Measurements from ENCODE around the gene PTPRJ.
"Not testable (repeated sequence)": the region's sequence is repeated elsewhere in the genome, so short reads cannot be mapped to it uniquely, and the experiment has no call there.

Gene PTPRJ

GRCh38 chr11:47980088-47980906 is at the start of gene PTPRJ:
Gene PTPRJ, plus strand, starts transcription at chr11:47980559. Its CDS starts 354 bp downstream, at chr11:47980913.
- peak; percentile 79 for DNase-seq (ENCODE audit: low read depth)

DNA sequence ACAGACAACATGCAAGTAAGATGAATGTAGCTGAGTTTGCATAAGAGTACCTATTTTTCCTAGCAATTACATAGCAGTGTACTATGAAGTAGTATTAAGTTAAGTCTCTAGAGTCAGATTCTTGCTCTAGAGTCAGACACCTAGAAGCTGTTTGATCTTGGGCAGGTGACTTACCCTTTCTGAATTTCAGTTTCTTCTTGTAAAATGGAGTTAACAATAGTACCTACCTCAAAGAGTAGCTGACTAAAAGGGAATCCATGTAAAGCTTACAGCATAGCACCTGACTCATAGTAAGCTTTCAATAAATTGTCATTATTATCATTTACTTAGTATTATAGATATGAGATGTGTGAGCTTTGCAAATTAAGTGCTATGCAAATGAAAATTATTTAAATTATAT is 47.8 kb upstream of the PTPRJ start:
- no peak for TF ChIP-seq MYC (IDR thresholded peaks at IDR 0.05; ENCODE audit: low read depth, low read length)
- no peak for DNase-seq (ENCODE audit: low read depth)
- no peak overlapping the region for H3K4me3 ChIP-seq (ENCODE audit: low read depth, low read length)

More at GRCh38 chr11:47980088-47980906, at the start of gene PTPRJ:
- peak; percentile 37 for TF ChIP-seq POLR2A (IDR thresholded peaks at IDR 0.05; ENCODE audit: extremely low read depth, insufficient read length)
- TF ChIP-seq CTCF (IDR thresholded peaks at IDR 0.05; ENCODE audit: low read depth, low read length): no peak
- TF ChIP-seq MYC (IDR thresholded peaks at IDR 0.05; ENCODE audit: low read depth, low read length): 0 out of 2 replicates have a peak, but pooled peaks have one; percentile 18
- TF ChIP-seq MAX (IDR thresholded peaks at IDR 0.05; ENCODE audit: low read depth, low read length): no peak
- H3K4me3 ChIP-seq (ENCODE audit: low read depth, low read length): peak within 1 kb of the TSS; percentile 75

- not testable (repeated sequence) for DNase-seq (ENCODE audit: low read depth); H3K4me3 ChIP-seq (ENCODE audit: low read depth, low read length)
Observed at GRCh38 chr11:47933797-47934196, 46.6 kb upstream of the PTPRJ start.

DNA sequence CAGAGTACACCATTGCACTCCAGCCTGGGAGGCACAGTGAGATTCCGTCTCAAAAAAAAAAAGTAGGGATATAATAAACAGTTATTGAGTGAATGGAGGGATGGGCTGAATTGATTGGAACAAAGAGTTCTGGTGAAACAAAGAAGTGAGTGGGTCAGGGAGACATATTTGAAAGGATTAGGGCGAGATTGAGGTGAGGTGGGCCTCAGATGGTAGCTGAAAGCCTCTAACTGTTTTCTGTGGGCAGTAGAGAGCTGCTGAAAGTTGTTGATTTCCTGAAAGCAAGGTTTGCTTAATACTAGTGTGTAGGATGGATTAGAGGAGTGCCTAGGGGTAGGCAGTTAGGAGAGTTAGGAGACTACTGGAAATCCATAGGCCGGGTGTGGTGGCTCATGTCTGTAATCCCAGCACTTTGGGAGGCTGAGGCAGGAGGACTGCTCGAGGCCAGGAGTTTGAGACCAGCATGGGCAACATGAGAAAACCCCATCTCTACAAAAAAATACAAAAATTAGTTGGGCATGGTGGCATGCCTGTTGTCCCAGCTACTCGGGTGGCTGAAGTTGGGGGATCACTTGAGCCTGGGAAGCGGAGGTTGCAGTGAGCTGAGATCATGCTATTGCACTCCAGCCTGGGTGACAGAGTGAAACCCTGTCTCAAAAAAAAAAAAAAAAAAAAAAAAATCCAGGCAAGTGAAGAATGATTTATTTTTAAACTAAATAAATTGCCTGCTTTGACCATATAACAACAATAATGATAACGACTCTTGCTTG is 41.4 kb upstream of the PTPRJ start:
- TF ChIP-seq POLR2A (IDR thresholded peaks at IDR 0.05; ENCODE audit: extremely low read depth, insufficient read length) (no peak), CTCF (IDR thresholded peaks at IDR 0.05; ENCODE audit: low read depth, low read length) (no peak), MAX (IDR thresholded peaks at IDR 0.05; ENCODE audit: low read depth, low read length) (no peak)
- no peak overlapping the region for H3K4me3 ChIP-seq (ENCODE audit: low read depth, low read length)
- no peak for DNase-seq (ENCODE audit: low read depth)

DNA sequence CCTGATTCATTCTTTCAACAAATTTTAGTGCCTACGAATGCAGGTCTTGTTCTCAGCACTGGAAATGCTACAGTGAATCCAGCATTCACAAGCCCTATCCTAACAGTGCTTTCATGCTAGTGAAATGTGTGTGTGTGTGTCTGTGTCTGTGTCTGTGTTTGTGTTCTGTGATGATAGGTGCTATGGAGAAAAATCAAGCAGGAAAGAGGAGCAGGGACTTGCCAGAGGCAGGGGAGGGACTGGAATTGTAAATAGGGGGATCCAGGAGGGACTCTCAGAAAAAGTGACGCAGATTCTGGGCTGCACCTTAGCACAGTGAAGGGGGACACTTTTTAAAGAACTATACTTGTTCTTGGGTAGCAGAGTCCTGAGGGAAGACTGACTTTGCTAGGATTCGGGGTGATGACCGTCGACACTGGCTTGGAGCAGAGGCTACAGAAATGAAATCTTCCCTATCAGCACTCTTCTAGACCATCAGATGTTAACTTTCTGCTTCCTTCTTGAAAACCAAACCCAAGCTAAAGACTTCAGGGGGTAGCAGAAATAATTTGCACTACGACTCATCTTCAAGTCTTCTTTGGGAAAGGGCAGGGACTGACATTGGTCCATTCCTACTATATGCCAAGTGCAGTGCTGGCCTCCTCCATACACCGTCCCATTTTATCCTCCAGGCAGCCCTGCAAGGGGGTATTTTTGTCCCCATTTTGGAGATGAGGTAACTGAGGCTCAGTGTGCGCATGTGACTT is 39.3 kb upstream of the PTPRJ start:
- no peak for DNase-seq (ENCODE audit: low read depth)
- no peak overlapping the region for H3K4me3 ChIP-seq (ENCODE audit: low read depth, low read length)
- TF ChIP-seq MAX (IDR thresholded peaks at IDR 0.05; ENCODE audit: low read depth, low read length): no peak
- no peak for TF ChIP-seq CTCF (IDR thresholded peaks at IDR 0.05; ENCODE audit: low read depth, low read length)
- TF ChIP-seq MYC (IDR thresholded peaks at IDR 0.05; ENCODE audit: low read depth, low read length): no peak
- no peak for TF ChIP-seq POLR2A (IDR thresholded peaks at IDR 0.05; ENCODE audit: extremely low read depth, insufficient read length)

- H3K4me3 ChIP-seq (ENCODE audit: low read depth, low read length): no peak overlapping the region
- DNase-seq (ENCODE audit: low read depth): peak; percentile 77
- TF ChIP-seq POLR2A (IDR thresholded peaks at IDR 0.05; ENCODE audit: extremely low read depth, insufficient read length) (no peak), MAX (IDR thresholded peaks at IDR 0.05; ENCODE audit: low read depth, low read length) (no peak), MYC (IDR thresholded peaks at IDR 0.05; ENCODE audit: low read depth, low read length) (no peak), CTCF (IDR thresholded peaks at IDR 0.05; ENCODE audit: low read depth, low read length) (no peak)
Observed at GRCh38 chr11:47941907-47942558, 38.3 kb upstream of the PTPRJ start.
